ENCODE data around the gene RALGPS2. TPM values are rescaled to one million over a fixed set of nuclear protein-coding genes. Genes with fewer than 3 reads are reported as not detected.

The RALGPS2 gene, protein sequence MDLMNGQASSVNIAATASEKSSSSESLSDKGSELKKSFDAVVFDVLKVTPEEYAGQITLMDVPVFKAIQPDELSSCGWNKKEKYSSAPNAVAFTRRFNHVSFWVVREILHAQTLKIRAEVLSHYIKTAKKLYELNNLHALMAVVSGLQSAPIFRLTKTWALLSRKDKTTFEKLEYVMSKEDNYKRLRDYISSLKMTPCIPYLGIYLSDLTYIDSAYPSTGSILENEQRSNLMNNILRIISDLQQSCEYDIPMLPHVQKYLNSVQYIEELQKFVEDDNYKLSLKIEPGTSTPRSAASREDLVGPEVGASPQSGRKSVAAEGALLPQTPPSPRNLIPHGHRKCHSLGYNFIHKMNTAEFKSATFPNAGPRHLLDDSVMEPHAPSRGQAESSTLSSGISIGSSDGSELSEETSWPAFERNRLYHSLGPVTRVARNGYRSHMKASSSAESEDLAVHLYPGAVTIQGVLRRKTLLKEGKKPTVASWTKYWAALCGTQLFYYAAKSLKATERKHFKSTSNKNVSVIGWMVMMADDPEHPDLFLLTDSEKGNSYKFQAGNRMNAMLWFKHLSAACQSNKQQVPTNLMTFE
- total RNA-seq = 1 to 10 TPM; 4.8 to 5.5 TPM

DNA sequence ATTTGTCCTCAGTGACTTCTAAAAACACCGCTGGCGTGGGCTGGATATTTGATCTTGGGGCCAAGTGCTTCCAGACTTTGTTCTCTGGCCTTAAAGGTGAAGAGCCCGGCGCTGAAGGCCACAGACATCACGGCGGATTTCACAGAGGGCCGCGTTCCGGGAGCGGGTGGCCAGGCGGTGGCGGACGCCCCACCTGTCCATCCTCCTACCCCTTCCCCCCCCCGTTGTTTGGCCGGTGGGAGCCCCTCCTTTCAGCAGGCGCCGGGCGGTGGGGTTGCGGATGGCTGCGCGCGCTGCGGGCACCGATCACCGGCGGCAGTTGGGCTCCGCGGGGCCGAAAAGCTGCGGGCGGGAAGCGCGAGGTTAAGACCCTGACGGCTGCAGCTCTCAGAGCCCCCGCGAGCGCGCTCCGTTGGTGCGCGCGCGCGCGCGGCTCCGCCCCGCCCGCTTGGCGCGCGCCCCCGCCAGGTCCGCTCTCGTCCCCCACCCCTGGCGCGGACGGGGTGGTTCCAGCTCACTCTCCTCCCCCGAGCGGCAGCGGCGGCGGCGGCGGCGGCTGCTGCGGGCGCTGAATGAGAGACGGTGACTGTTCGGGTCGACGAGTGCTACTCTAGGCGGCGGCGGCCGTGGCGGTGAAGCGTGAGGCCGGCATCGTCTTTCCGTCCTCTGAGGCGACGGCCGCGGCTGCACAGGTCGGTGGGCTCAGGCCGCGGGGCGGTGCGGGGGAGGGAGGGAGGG lies at the start of gene RALGPS2:
TSS of gene RALGPS2 (plus strand) at position 517 of the 738 bp plus-strand sequence. CDS start 51,521 bp downstream, outside the sequence.
- Mint-ChIP-seq H3K4me1 (peaks cover 20% of the 10 kb centered on the region), H3K27me3 (no peaks in the 10 kb centered on the region), H3K4me3 (peak within 1 kb of the TSS; percentile 79), H3K9me3 (ENCODE audit: low read depth) (no peaks in the 10 kb centered on the region), H3K36me3 (ENCODE audit: low read depth) (no peaks in the 10 kb centered on the region), H3K27ac (peak within 1 kb of the TSS; percentile 64)
- POLR2A ChIA-PET = no interaction called here
- intact Hi-C loops (cut with DNase I, micrococcal nuclease) = loop anchor here (1.0 to 5.0 kb wide), 5 partner anchors 183 to 1227 kb away; partner anchors contain the start of genes CEP350 (in 1 of the 2), FAM20B (in 1 of the 2) and TOR1AIP1 (in 1 of the 2)
- ATAC-seq (peak; percentile 86), DNase-seq (peak; percentile 86)
- CTCF ChIA-PET = no interaction called here

DNA sequence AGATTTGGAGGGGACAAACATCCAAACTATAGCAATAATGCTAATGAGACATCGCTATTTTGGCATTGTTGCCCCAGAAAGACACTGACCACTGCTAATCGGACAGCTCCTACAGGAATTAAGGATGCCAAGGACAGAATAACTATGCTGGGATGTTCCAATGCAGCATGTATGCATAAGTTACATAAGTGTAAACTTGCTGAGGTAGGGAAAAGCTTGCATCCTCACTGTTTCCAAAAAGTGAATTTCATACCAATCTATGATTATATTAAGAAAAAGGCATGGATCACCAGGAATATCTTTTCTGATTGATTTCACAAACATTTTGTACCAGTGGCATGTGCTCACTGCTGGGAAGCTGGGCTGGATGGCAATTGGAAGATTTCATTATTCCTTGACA lies 45.8 kb upstream of the RALGPS2 start:
- H3K9me3 Mint-ChIP-seq (ENCODE audit: low read depth) = no peaks in the 10 kb centered on the region
- intact Hi-C loops (cut with DNase I, micrococcal nuclease) = no loop called here
- ATAC-seq = no peak
- DNase-seq = no peak
- no peak overlapping the region for H3K27ac Mint-ChIP-seq
- H3K4me1 Mint-ChIP-seq = no peaks in the 10 kb centered on the region
- POLR2A ChIA-PET = no interaction called here
- H3K4me3 Mint-ChIP-seq = no peak overlapping the region
- CTCF ChIA-PET = interaction anchor here (1.2 kb wide), 1 partner anchor 9 kb away, joined by 3 read pairs; no protein-coding TSS in a partner anchor
- no peaks in the 10 kb centered on the region for H3K36me3 Mint-ChIP-seq (ENCODE audit: low read depth)
- H3K27me3 Mint-ChIP-seq = peaks cover 11% of the 10 kb centered on the region

DNA sequence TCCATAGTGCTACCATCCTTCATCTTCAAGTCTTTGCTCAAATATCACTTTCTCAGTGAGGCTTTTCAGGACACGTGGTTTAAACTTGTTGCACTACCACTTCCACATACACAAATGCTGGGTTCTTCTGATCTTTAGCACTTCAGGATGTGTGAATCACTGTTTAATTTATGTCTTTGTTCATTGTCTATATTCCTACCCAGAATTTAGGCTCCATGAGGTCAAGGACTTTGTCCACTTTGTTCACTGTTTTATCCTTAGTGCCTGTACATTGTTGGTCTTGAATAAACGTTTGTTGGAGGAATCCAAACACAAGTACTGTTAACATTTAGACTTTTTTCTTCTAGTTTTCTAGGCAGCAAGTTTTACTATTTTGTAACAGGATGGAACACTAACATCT lies 42.6 kb upstream of the RALGPS2 start:
- DNase-seq (no peak), ATAC-seq (no peak)
- Mint-ChIP-seq H3K4me1 (peaks cover 2% of the 10 kb centered on the region), H3K27ac (no peak overlapping the region), H3K4me3 (no peak overlapping the region), H3K9me3 (ENCODE audit: low read depth) (no peaks in the 10 kb centered on the region), H3K27me3 (peaks cover 11% of the 10 kb centered on the region), H3K36me3 (ENCODE audit: low read depth) (no peaks in the 10 kb centered on the region)
- CTCF ChIA-PET = no interaction called here
- intact Hi-C loops (cut with DNase I, micrococcal nuclease) = no loop called here
- POLR2A ChIA-PET = no interaction called here

DNA sequence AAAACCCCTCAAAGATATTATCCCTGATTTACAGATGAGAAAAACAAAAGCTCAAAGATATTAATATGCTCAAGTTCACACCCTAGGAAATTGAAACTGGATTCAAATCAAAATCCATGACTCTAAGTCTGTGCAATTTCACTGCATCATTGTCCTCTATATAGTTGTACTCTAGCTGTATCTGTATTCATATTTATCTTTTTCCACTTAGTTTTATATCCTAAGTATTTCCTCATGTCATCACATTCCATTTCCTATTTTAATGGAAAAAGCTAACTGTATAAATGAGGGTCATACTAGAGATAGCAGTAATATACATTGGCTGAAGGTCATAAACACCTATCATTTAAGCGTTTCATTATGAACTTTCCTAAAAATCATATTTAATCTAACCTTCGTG lies 42.2 kb upstream of the RALGPS2 start:
- H3K9me3 Mint-ChIP-seq (ENCODE audit: low read depth) = no peaks in the 10 kb centered on the region
- H3K27me3 Mint-ChIP-seq = peaks cover 12% of the 10 kb centered on the region
- peaks cover 2% of the 10 kb centered on the region for H3K4me1 Mint-ChIP-seq
- no peaks in the 10 kb centered on the region for H3K36me3 Mint-ChIP-seq (ENCODE audit: low read depth)
- no peak for ATAC-seq
- DNase-seq = no peak
- intact Hi-C loops (cut with DNase I, micrococcal nuclease) = no loop called here
- H3K27ac Mint-ChIP-seq = no peak overlapping the region
- CTCF ChIA-PET = no interaction called here
- no peak overlapping the region for H3K4me3 Mint-ChIP-seq
- POLR2A ChIA-PET = no interaction called here

DNA sequence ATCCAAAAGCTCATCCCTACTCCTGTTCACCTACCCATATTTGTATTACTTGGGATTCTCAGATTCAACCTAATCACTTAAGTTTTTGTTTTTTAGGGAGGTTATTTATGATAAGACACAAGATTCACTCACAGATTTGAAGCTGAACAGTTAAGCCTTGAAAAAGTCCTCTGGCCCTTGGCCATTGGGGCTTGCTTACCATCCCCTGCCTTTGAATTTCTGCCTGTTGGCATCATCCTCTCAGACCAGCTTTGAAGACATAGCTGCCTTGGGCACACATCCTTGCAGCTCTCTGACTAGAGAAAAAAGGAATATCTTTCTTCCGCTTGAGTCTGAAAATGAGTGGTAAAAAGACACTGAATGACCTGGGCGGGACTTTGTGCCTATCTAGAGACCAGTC lies 41.8 kb upstream of the RALGPS2 start:
- Mint-ChIP-seq H3K27ac (no peak overlapping the region), H3K4me1 (peaks cover 2% of the 10 kb centered on the region), H3K36me3 (ENCODE audit: low read depth) (no peaks in the 10 kb centered on the region), H3K27me3 (peaks cover 12% of the 10 kb centered on the region), H3K9me3 (ENCODE audit: low read depth) (no peaks in the 10 kb centered on the region), H3K4me3 (no peak overlapping the region)
- intact Hi-C loops (cut with DNase I, micrococcal nuclease) = no loop called here
- POLR2A ChIA-PET = no interaction called here
- ATAC-seq = no peak
- no peak for DNase-seq
- CTCF ChIA-PET = no interaction called here

DNA sequence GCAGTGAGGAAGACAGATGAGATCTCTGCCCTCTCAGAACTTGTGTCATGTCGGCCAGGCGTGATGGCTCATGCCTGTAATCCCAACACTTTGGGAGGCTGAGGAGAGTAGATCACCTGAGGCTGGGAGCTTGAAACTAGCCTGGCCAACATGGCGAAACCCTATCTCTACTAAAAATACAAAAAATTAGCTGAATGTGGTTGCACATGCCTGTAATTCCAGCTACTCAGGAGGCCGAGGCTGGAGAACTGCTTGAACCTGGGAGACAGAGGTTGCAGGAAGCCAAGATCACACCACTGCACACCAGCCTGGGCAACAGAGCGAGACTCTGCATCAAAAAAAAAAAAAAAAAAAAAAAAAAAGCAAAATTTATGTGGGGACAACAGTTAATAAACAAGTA lies 40.9 kb upstream of the RALGPS2 start:
- Mint-ChIP-seq H3K36me3 (ENCODE audit: low read depth) (no peaks in the 10 kb centered on the region), H3K9me3 (ENCODE audit: low read depth) (no peaks in the 10 kb centered on the region), H3K4me1 (peaks cover 2% of the 10 kb centered on the region), H3K27me3 (peaks cover 12% of the 10 kb centered on the region), H3K4me3 (no peak overlapping the region), H3K27ac (no peak overlapping the region)
- intact Hi-C loops (cut with DNase I, micrococcal nuclease) = no loop called here
- DNase-seq (no peak), ATAC-seq (no peak)
- CTCF ChIA-PET = no interaction called here
- POLR2A ChIA-PET = no interaction called here

DNA sequence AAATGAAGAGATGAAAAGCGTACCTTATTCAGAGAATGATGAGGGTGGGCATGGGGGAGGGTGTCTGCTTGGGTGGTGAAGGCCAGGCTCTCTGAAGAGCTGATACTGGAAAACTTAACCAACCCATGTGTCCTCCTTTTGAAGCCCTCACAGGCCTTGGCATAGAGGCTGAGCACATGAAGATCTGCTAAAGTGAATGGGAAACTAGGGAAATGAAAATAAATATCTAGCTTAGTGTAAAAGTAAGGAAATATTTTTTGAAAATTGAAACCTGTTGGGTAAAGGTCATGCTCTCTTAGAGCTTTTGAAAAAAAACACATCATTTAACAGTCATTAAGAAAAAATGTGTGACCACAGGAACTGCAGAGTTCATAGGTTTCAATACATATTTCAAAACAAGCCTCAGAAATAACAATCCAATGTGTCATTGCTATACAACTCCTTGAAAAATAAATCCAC lies 40.5 kb upstream of the RALGPS2 start:
- no peaks in the 10 kb centered on the region for H3K9me3 Mint-ChIP-seq (ENCODE audit: low read depth)
- H3K27ac Mint-ChIP-seq = no peak overlapping the region
- DNase-seq (no peak), ATAC-seq (peak; percentile 62)
- intact Hi-C loops (cut with DNase I, micrococcal nuclease) = no loop called here
- H3K36me3 Mint-ChIP-seq (ENCODE audit: low read depth) = no peaks in the 10 kb centered on the region
- H3K4me1 Mint-ChIP-seq = peaks cover 2% of the 10 kb centered on the region
- CTCF ChIA-PET = interaction anchor here (0.9 kb wide), 1 partner anchor 78 kb away, joined by 3 read pairs; no protein-coding TSS in a partner anchor
- no peak overlapping the region for H3K4me3 Mint-ChIP-seq
- POLR2A ChIA-PET = no interaction called here
- H3K27me3 Mint-ChIP-seq = peaks cover 12% of the 10 kb centered on the region

DNA sequence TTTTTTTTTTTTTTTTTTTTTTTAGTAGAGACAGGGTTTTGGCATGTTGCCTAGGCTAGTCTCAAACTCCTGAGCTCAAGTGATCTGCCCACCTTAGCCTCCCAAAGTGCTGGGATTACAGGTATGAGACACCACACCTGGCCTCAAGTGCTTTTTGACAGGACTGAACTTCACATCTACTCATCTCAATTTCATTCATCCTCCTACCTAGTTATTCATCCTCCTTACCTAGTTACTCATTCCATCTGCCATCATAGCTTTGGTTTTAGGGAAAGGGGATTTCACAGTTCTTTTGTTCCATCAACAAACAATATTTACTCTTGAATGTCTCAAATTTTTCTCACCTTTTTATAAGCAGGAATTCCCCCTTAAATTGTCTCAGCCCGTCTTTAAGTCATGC lies 38.6 kb upstream of the RALGPS2 start:
- Mint-ChIP-seq H3K36me3 (ENCODE audit: low read depth) (no peaks in the 10 kb centered on the region), H3K27me3 (peaks cover 6% of the 10 kb centered on the region), H3K4me1 (peaks cover 2% of the 10 kb centered on the region), H3K9me3 (ENCODE audit: low read depth) (no peaks in the 10 kb centered on the region), H3K4me3 (no peak overlapping the region), H3K27ac (no peak overlapping the region)
- ATAC-seq = peak; percentile 44
- intact Hi-C loops (cut with DNase I, micrococcal nuclease) = no loop called here
- DNase-seq = no peak
- ChIA-PET POLR2A (no interaction called here), CTCF (interaction anchor here (0.7 kb wide), 2 partner anchors 67 to 185 kb away, joined by 3 read pairs; no protein-coding TSS in a partner anchor)

DNA sequence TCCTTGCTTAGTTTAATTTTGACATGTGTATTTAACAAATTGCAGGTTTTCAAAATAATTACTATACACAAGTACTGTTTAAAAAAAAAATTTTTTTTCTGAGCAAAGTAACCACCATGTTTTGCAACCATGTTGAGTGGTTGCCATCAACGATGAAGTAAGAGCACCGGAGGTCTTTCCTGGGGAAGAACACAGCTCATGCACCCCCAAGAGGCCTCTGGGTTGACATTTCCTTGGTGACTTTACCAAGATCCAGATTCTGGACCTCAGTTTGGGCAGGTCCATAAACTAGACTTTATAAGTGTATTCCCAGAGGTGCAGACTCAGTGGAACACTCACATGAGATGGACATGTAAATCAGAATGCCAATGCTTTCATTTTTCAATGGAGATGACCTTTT lies 36.8 kb upstream of the RALGPS2 start:
- H3K9me3 Mint-ChIP-seq (ENCODE audit: low read depth) = no peaks in the 10 kb centered on the region
- ATAC-seq = no peak
- peaks cover 4% of the 10 kb centered on the region for H3K27me3 Mint-ChIP-seq
- peaks cover 2% of the 10 kb centered on the region for H3K4me1 Mint-ChIP-seq
- no peak overlapping the region for H3K27ac Mint-ChIP-seq
- intact Hi-C loops (cut with DNase I, micrococcal nuclease) = no loop called here
- ChIA-PET POLR2A (no interaction called here), CTCF (no interaction called here)
- no peak overlapping the region for H3K4me3 Mint-ChIP-seq
- DNase-seq = no peak
- no peaks in the 10 kb centered on the region for H3K36me3 Mint-ChIP-seq (ENCODE audit: low read depth)

DNA sequence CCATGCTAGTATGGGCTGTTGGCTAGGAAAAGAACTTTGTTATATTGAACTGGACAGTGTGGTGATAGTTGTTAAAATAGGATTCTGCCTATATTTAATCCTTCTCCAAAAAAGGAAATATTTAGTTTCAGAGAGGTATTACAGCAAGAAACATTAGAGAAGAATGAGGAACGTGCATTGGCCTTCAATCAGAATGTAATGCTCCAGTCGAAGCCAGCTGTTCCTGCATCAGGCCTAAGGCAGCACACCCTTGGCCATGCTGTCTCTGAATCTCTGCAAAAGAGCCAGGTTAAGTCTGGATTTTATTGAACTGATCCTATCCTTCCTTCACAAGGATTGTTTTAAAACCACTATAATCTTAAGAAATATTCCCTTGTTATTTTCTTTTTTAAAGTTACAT lies 35.3 kb upstream of the RALGPS2 start:
- Mint-ChIP-seq H3K36me3 (ENCODE audit: low read depth) (no peaks in the 10 kb centered on the region), H3K4me3 (no peak overlapping the region), H3K27ac (no peak overlapping the region), H3K9me3 (ENCODE audit: low read depth) (no peaks in the 10 kb centered on the region), H3K4me1 (peaks cover 2% of the 10 kb centered on the region), H3K27me3 (peaks cover 1% of the 10 kb centered on the region)
- CTCF ChIA-PET = no interaction called here
- ATAC-seq (no peak), DNase-seq (no peak)
- POLR2A ChIA-PET = no interaction called here
- intact Hi-C loops (cut with DNase I, micrococcal nuclease) = no loop called here

DNA sequence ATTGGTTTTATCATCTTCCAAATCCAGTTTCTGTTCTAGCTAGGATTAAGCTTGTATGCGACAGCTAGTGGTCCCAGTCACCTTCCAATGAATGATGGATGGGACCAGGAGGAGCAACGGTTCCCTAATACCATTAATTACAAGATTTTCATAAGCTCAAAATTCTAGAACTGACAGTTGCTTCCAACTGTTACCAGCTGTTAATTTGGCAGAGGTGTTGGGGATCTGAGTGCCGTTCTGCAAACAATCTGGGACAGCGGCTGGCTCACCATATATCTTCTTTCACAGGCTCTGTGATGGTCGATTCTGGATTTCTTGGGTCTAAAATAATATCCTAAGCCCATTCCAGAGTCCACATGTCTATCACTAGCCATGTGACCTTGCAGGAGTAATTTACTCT lies 34.5 kb upstream of the RALGPS2 start:
- intact Hi-C loops (cut with DNase I, micrococcal nuclease) = no loop called here
- DNase-seq = no peak
- Mint-ChIP-seq H3K4me1 (peaks cover 2% of the 10 kb centered on the region), H3K4me3 (no peak overlapping the region), H3K27ac (no peak overlapping the region), H3K9me3 (ENCODE audit: low read depth) (no peaks in the 10 kb centered on the region), H3K27me3 (peaks cover 1% of the 10 kb centered on the region), H3K36me3 (ENCODE audit: low read depth) (no peaks in the 10 kb centered on the region)
- POLR2A ChIA-PET = no interaction called here
- ATAC-seq = no peak
- CTCF ChIA-PET = no interaction called here

Measured in activated CD4-positive, alpha-beta T cell treated with anti-CD3 and anti-CD28 coated beads for 36 hours (primary cell).